Panc1 (cell line): Measurements from ENCODE around the gene TNFRSF18. TPM values are rescaled to one million over a fixed set of nuclear protein-coding genes. Genes with fewer than 3 reads are reported as not detected.

ENCODE experiments used
- ATAC-seq: fragments of 200-7000 bp; cut with Tn5 transposase; 2 replicates; pipeline ENCODE4 v1.9.1; 2020; ENCODE audit warnings: mild to moderate bottlenecking, moderate library complexity
- BruUV-seq: library from RNA; stranded (reverse); fragments of 400-500 nt; replicated peaks from 2 replicates; lab custom pipeline; 2021; lab: Mats Ljungman, UMichigan
- CTCF ChIA-PET: fragments of 300-600 bp; sonication (Branson Sonifier 250); formaldehyde crosslinking; loops from one replicate; lab custom pipeline; 2022; ENCODE audit warnings: antibody characterized with exemption; lab: Charles Lee
- POLR2A ChIA-PET: fragments of 300-600 bp; sonication (Branson Sonifier 250); formaldehyde crosslinking; loops from one replicate; lab custom pipeline; 2022; ENCODE audit warnings: antibody characterized with exemption; lab: Charles Lee
- DNase-seq: peaks from one replicate; pipeline ENCODE4 v3.0.0-alpha.2; 2010; ENCODE audit warnings: low read depth, low spot score
- H3K27ac ChIP-seq: 2 replicates; pipeline ENCODE4 v1.5.1; 2011; ENCODE audit warnings: mild to moderate bottlenecking, low read length, inconsistent platforms
- H3K27me3 ChIP-seq: fragments of 200-500 bp; sonication (Bioruptor generic); 2 replicates; pipeline ENCODE4 v1.6.0; 2014; ENCODE audit warnings: low read length, inconsistent platforms; ENCODE audit not compliant: control insufficient read depth, insufficient read depth
- H3K36me3 ChIP-seq: fragments of 200-500 bp; sonication (Bioruptor generic); 2 replicates; pipeline ENCODE4 v1.5.1; 2014; ENCODE audit warnings: inconsistent platforms, mild to moderate bottlenecking, low read length, moderate library complexity; ENCODE audit not compliant: control insufficient read depth, insufficient read depth
- H3K4me1 ChIP-seq: 2 replicates; pipeline ENCODE4 v1.5.1; 2011; ENCODE audit warnings: inconsistent platforms, mild to moderate bottlenecking, low read length, moderate library complexity; ENCODE audit not compliant: control insufficient read depth, insufficient read depth
- H3K4me3 ChIP-seq, 2 experiments: 2 replicates each; pipeline ENCODE4 v1.5.1; 2011 to 2012; ENCODE audit warnings: low read depth in 2 of 2, low read length in 2 of 2, mild to moderate bottlenecking in 2 of 2, inconsistent platforms in 1 of 2, moderate library complexity in 1 of 2
- H3K9me3 ChIP-seq: fragments of 200-500 bp; sonication (Bioruptor generic); 2 replicates; pipeline ENCODE4 v1.5.1; 2014; ENCODE audit warnings: low read depth, mild to moderate bottlenecking, inconsistent platforms, low read length, moderate library complexity; ENCODE audit not compliant: control insufficient read depth, insufficient read depth
- CTCF ChIP-seq: fragments of 450-650 bp; IDR thresholded peaks from 2 replicates; pipeline ENCODE4 v1.5.1; 2017; ENCODE audit warnings: mild to moderate bottlenecking
- POLR2AphosphoS5 ChIP-seq: IDR thresholded peaks from 2 replicates; pipeline ENCODE4 v1.6.1; 2012; ENCODE audit warnings: mild to moderate bottlenecking, low read depth, low read length, moderate library complexity
- REST ChIP-seq, 2 experiments: IDR thresholded peaks; 2 replicates each; pipeline ENCODE4 v1.6.1; 2011 to 2012; ENCODE audit warnings: low read depth in 2 of 2, control low read depth in 1 of 2, low read length in 1 of 2, mild to moderate bottlenecking in 1 of 2, moderate library complexity in 1 of 2; ENCODE audit not compliant: insufficient read depth in 1 of 2
- SIN3A ChIP-seq: IDR thresholded peaks from 2 replicates; pipeline ENCODE4 v1.6.1; 2012; ENCODE audit warnings: low read depth, mild to moderate bottlenecking, low read length, moderate library complexity, borderline replicate concordance; ENCODE audit not compliant: insufficient read depth
- TCF7L2 ChIP-seq: IDR thresholded peaks from 2 replicates; pipeline ENCODE4 v1.6.1; 2011; ENCODE audit warnings: mild to moderate bottlenecking, low read depth, low read length, inconsistent platforms
- in situ Hi-C: cut with HindIII; loops from 2 replicates; pipeline ENCODE4 v1.10.0; 2016; ENCODE audit warnings: low sequenced_read_pairs, low pct_unique_long_range_greater_than_20kb
- intact Hi-C: fragments of 100-400 bp; cut with micrococcal nuclease; formaldehyde crosslinking; loops from one replicate; pipeline ENCODE4 v1.10.0; 2022; ENCODE audit not compliant: unreplicated experiment
- total RNA-seq: library from RNA; stranded (reverse); gene quantifications from one replicate; pipeline ENCODE4 v1.2.1, GENCODE V29; 2021; ENCODE audit not compliant: unreplicated experiment

Gene TNFRSF18
- total RNA-seq, 1 experiment from 2014 or later, result 4.3 TPM

DNA sequence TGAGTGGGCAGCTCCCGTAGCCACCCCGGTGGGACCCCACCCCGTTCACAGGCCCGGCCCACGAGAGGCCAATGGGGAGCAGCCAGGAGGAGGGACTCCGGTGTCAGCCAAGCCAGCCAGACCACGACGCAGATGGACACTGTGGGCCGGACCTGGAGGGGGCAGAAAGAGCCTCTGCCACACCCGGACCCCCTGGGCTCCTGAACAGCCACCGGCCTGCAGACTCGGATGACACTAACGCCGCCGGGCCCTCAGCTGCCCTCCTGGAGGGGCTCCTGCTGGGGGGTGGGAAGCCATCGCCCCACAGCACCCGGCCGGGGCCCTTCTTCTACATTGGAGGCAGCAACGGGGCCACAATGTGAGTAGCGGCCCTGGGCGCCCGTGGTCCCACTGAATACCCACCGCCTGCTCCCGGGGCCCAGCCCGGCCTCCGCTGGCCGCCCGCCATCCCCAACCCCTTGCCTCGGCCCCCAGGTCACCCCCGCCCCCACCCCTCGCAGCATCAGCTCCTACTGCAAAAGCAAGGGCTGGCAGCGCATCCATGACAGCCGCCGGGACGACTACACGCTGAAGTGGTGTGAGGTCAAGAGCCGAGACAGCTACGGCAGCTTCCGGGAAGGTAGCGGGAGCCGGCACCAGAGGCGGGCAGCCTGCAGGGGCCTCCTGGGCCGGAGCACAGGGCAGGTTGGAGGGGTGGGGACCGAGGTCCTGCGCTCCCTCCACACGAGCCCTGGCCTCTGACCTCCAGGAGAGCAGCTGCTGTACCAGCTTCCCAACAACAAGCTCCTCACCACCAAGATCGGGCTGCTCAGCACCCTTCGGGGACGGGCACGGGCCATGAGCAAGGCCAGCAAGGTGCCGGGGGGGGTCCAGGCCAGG lies 26.2 kb downstream of the TNFRSF18 start:
- TF ChIP-seq SIN3A (no peak), POLR2AphosphoS5 (no peak), CTCF (no peak), TCF7L2 (no peak), REST (IDR thresholded peaks at IDR 0.05; ENCODE audit: insufficient read depth in 1 of 2, low read depth in 2 of 2, low read length in 1 of 2) (no peak)
- Histone ChIP-seq H3K4me3 (no peak overlapping the region), H3K4me1 (no peaks in the 10 kb centered on the region), H3K9me3 (no peaks in the 10 kb centered on the region), H3K27ac (no peak overlapping the region), H3K36me3 (no peaks in the 10 kb centered on the region), H3K27me3 (no peaks in the 10 kb centered on the region)
- CTCF ChIA-PET, result interaction anchor here (0.6 to 0.7 kb wide), 3 partner anchors 28 to 173 kb away, joined by 3 to 4 read pairs (median 3); no protein-coding TSS in a partner anchor
- in situ Hi-C loops, result no loop called here
- intact Hi-C loops, result loop anchor here (10.0 kb wide), 1 partner anchor 55 kb away; no protein-coding TSS in a partner anchor
- peak; percentile 23; the same call in 1 of the 2 replicates for ATAC-seq
- DNase-seq, result no peak
- POLR2A ChIA-PET, result interaction anchor here (0.7 kb wide), 1 partner anchor 36 kb away, joined by 5 read pairs; no protein-coding TSS in a partner anchor
- no TSS peak for BruUV-seq

GRCh38 chr1:1179346-1179982 lies 26.9 kb downstream of the TNFRSF18 start:
- Histone ChIP-seq H3K4me1 (no peaks in the 10 kb centered on the region), H3K27ac (no peak overlapping the region), H3K4me3 (no peak overlapping the region), H3K36me3 (no peaks in the 10 kb centered on the region), H3K9me3 (no peaks in the 10 kb centered on the region), H3K27me3 (no peaks in the 10 kb centered on the region)
- CTCF ChIA-PET, result no interaction called here
- no TSS peak for BruUV-seq
- 0 out of 2 replicates have a peak, but pooled peaks have one; percentile 8 for ATAC-seq
- in situ Hi-C loops, result no loop called here
- intact Hi-C loops, result no loop called here
- POLR2A ChIA-PET, result no interaction called here
- DNase-seq, result no peak
- no peak for TF ChIP-seq CTCF
- TF ChIP-seq REST (IDR thresholded peaks at IDR 0.05; ENCODE audit: insufficient read depth in 1 of 2, low read depth in 2 of 2, low read length in 1 of 2), result no peak
- TF ChIP-seq POLR2AphosphoS5, result no peak
- no peak for TF ChIP-seq SIN3A
- TF ChIP-seq TCF7L2, result no peak
